ENCODE measurements around the gene RABEP2.

RABEP2 gene

DNA sequence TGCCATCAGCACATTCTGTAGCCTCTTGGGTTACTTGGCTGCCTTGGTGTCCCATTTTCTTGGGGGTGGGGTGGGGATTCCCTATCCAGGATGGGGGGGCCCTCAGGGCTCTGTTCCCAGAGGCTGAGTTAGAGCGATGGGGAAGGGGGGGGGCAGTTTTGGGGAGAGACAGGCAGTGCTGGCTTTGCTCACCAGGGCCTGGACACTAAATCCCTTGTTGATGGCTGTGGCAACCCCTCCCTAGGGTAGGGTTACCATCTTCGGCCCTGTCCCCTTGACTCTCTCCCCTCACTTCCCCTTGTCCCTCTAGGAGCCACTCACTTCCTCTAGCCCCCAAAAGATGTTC is 47.4 kb downstream of the RABEP2 start:
- no peak overlapping the region for H3K4me3 ChIP-seq (ENCODE audit: low read length)
- no peaks in the 10 kb centered on the region for H3K27me3 ChIP-seq (ENCODE audit: control insufficient read depth, low read length)
- H3K36me3 ChIP-seq (ENCODE audit: control insufficient read depth, low read length), result peaks cover 16% of the 10 kb centered on the region
- H3K27ac ChIP-seq (ENCODE audit: low read depth, low read length), result no peak overlapping the region
- H4K20me1 ChIP-seq (ENCODE audit: control insufficient read depth, insufficient read depth, low read depth, low read length), result no peaks in the 10 kb centered on the region
- peaks cover 20% of the 10 kb centered on the region for H3K4me1 ChIP-seq (ENCODE audit: control insufficient read depth, low read length)
- TF ChIP-seq EZH2phosphoT487 (IDR thresholded peaks at IDR 0.05; ENCODE audit: borderline replicate concordance, low read length), result no peak
- TF ChIP-seq, protein P1, sequence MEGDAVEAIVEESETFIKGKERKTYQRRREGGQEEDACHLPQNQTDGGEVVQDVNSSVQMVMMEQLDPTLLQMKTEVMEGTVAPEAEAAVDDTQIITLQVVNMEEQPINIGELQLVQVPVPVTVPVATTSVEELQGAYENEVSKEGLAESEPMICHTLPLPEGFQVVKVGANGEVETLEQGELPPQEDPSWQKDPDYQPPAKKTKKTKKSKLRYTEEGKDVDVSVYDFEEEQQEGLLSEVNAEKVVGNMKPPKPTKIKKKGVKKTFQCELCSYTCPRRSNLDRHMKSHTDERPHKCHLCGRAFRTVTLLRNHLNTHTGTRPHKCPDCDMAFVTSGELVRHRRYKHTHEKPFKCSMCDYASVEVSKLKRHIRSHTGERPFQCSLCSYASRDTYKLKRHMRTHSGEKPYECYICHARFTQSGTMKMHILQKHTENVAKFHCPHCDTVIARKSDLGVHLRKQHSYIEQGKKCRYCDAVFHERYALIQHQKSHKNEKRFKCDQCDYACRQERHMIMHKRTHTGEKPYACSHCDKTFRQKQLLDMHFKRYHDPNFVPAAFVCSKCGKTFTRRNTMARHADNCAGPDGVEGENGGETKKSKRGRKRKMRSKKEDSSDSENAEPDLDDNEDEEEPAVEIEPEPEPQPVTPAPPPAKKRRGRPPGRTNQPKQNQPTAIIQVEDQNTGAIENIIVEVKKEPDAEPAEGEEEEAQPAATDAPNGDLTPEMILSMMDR (IDR thresholded peaks at IDR 0.05; ENCODE audit: low read depth, low read length, poor library complexity, severe bottlenecking), result no peak
- peaks cover 13% of the 10 kb centered on the region for H3K79me2 ChIP-seq (ENCODE audit: control insufficient read depth, low read length)
- peaks cover 5% of the 10 kb centered on the region; the same call in 1 of the 2 replicates for H3K9me3 ChIP-seq (ENCODE audit: control insufficient read depth, insufficient read depth, low read length)
- no peak overlapping the region for H3K4me2 ChIP-seq (ENCODE audit: low read length)
- no peaks in the 10 kb centered on the region for H3K9me2 ChIP-seq (replicated peaks; ENCODE audit: control insufficient read depth, low read length)
- no peaks in the 10 kb centered on the region; the same call in 1 of the 2 replicates for H3F3A ChIP-seq (ENCODE audit: control insufficient read depth, insufficient read depth)

DNA sequence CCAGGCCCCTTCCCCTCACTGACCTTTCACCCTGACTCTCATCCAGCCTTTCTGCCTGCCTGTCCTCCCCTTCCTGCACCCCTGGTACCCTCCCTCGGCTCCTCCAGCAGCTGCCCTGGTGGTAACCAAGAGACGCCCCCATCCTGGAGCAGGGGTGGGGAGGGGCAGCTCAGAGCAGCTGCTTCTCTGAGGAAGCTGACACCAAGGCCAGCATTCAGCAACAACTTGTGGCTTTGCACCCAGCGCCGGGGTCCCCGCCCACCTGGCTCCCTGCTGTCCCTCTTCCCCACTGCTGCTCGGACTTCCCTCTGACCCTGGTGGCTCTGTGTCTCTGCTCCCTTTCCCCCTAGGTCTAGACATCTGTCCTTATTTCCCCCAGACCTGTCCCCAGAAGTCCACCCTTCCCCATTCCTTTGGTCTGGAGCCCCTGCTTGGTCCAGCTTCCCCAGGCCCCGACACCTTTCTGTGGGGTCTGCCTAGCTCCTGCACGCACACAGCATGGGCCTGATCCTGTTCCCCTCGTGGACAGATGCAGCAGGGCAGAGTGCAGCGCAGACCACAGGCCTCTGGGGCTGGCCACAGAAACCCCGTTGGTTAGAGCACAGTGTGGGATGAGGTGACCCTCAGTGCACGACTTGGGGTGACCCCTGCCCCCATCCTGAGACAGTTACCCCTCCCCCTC is 47.9 kb downstream of the RABEP2 start:
- H3K36me3 ChIP-seq (ENCODE audit: control insufficient read depth, low read length), result peaks cover 19% of the 10 kb centered on the region
- H3K4me3 ChIP-seq (ENCODE audit: low read length), result no peak overlapping the region
- peaks cover 13% of the 10 kb centered on the region for H3K79me2 ChIP-seq (ENCODE audit: control insufficient read depth, low read length)
- no peak for TF ChIP-seq EZH2phosphoT487 (IDR thresholded peaks at IDR 0.05; ENCODE audit: borderline replicate concordance, low read length)
- peaks cover 5% of the 10 kb centered on the region; the same call in 1 of the 2 replicates for H3K9me3 ChIP-seq (ENCODE audit: control insufficient read depth, insufficient read depth, low read length)
- H3F3A ChIP-seq (ENCODE audit: control insufficient read depth, insufficient read depth), result no peaks in the 10 kb centered on the region; the same call in 1 of the 2 replicates
- H3K27me3 ChIP-seq (ENCODE audit: control insufficient read depth, low read length), result no peaks in the 10 kb centered on the region
- H3K4me2 ChIP-seq (ENCODE audit: low read length), result no peak overlapping the region
- H3K27ac ChIP-seq (ENCODE audit: low read depth, low read length), result no peak overlapping the region
- peaks cover 20% of the 10 kb centered on the region for H3K4me1 ChIP-seq (ENCODE audit: control insufficient read depth, low read length)
- H4K20me1 ChIP-seq (ENCODE audit: control insufficient read depth, insufficient read depth, low read depth, low read length), result no peaks in the 10 kb centered on the region
- no peaks in the 10 kb centered on the region for H3K9me2 ChIP-seq (replicated peaks; ENCODE audit: control insufficient read depth, low read length)

DNA sequence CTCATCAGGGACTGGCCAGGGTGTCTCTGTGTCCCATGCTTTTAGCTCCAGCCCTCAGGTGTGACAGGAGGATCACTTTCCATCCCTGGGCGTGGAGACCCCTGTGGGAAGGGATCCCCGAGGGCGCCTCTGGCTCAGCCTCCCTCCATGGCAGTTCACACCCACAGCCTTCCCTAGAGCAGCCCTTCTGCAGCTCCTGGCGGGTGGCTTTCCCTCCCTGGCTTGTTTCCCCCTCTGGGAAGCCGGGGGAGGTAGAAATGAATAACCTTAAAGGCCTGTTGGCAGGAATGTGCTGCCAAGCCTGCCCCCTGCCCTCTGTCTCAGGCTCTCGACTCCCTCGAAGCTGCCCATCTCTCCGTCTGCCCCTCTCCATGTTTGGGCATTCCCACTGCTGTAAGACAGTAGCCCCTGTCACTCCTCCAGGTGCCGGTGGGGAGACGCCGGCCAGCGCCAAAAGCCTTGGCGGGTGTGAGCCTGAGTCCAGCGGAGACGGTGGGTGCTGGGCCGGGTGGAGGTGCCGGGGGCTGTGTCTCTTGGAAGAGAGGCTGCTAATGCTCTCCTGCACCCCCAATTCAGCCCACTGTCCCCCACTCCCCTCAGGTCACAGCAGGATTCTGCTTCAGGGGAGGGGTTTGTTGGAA is 48.9 kb downstream of the RABEP2 start:
- H3K9me3 ChIP-seq (ENCODE audit: control insufficient read depth, insufficient read depth, low read length), result peaks cover 5% of the 10 kb centered on the region; the same call in 1 of the 2 replicates
- peaks cover 13% of the 10 kb centered on the region for H3K79me2 ChIP-seq (ENCODE audit: control insufficient read depth, low read length)
- no peak for TF ChIP-seq EZH2phosphoT487 (IDR thresholded peaks at IDR 0.05; ENCODE audit: borderline replicate concordance, low read length)
- TF ChIP-seq, protein P1 (IDR thresholded peaks at IDR 0.05; ENCODE audit: low read depth, low read length, poor library complexity, severe bottlenecking), result no peak
- no peak overlapping the region for H3K4me2 ChIP-seq (ENCODE audit: low read length)
- no peak overlapping the region for H3K4me3 ChIP-seq (ENCODE audit: low read length)
- H4K20me1 ChIP-seq (ENCODE audit: control insufficient read depth, insufficient read depth, low read depth, low read length), result no peaks in the 10 kb centered on the region
- no peaks in the 10 kb centered on the region for H3K27me3 ChIP-seq (ENCODE audit: control insufficient read depth, low read length)
- H3K27ac ChIP-seq (ENCODE audit: low read depth, low read length), result no peak overlapping the region
- peaks cover 25% of the 10 kb centered on the region for H3K36me3 ChIP-seq (ENCODE audit: control insufficient read depth, low read length)
- H3F3A ChIP-seq (ENCODE audit: control insufficient read depth, insufficient read depth), result no peaks in the 10 kb centered on the region
- H3K4me1 ChIP-seq (ENCODE audit: control insufficient read depth, low read length), result peaks cover 20% of the 10 kb centered on the region
- H3K9me2 ChIP-seq (replicated peaks; ENCODE audit: control insufficient read depth, low read length), result no peaks in the 10 kb centered on the region
